Large intestine (tissue), 3 donors: ENCODE results near the gene CLASP1. TPM values are rescaled to one million over a fixed set of nuclear protein-coding genes. Genes with fewer than 3 reads are reported as not detected.

Experiments used
- DNase-seq, 2 donors: peaks; one replicate each; pipeline versions ENCODE4 v3.0.0 to v3.0.0-alpha.2; 2013
- H3K27ac ChIP-seq: one replicate; pipeline ENCODE4 v1.5.1; 2013; ENCODE audit warnings: low read length
- H3K27me3 ChIP-seq: 2 replicates; pipeline ENCODE4 v1.6.1; 2013; ENCODE audit warnings: low read length; ENCODE audit not compliant: control insufficient read depth, insufficient read depth
- H3K36me3 ChIP-seq: 2 replicates; pipeline ENCODE4 v1.6.1; 2013; ENCODE audit warnings: low read length; ENCODE audit not compliant: control insufficient read depth, insufficient read depth
- H3K4me1 ChIP-seq: one replicate; pipeline ENCODE4 v1.6.1; 2013; ENCODE audit warnings: low read length; ENCODE audit not compliant: control insufficient read depth, insufficient read depth
- H3K4me3 ChIP-seq: one replicate; pipeline ENCODE4 v1.5.1; 2013; ENCODE audit warnings: low read length
- H3K9me3 ChIP-seq: one replicate; pipeline ENCODE4 v1.6.1; 2013; ENCODE audit warnings: mild to moderate bottlenecking, low read depth, low read length, moderate library complexity; ENCODE audit not compliant: control insufficient read depth
- WGBS: methylation state at CpG from one replicate; pipeline ENCODE4 v1.1.5; 2013; ENCODE audit warnings: low lambda C conversion rate; ENCODE audit not compliant: insufficient coverage; 5-methylcytosine and 5-hydroxymethylcytosine counted together
- polyA plus RNA-seq: library from polyadenylated mRNA; unstranded; fragments of 120-200 nt; gene quantifications from one replicate; pipeline ENCODE4 v1.2.1, GENCODE V29; 2013

CLASP1 gene
- polyA plus RNA-seq, 1 donor = 31.8 TPM

DNA sequence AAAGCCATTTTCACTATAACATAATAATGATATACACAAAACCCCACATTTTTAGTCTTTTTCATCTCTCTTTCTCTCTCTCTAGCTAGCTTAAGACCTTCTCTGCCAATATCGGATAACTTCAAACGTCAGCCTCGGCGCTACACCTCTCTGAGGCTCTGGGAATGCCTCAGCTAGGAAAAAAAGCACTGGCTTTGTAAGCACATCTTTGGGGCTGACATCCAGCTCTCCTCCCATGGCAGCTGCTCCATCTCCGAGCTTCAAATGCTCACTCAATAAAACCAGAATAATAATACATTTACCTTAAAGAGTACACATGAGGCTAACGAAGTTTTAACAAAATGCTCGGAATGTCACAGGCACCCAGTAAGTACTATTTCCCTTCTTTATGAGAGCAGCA is 107.8 kb downstream of the CLASP1 start:
- no peak for DNase-seq
- no peak overlapping the region for H3K27ac ChIP-seq

DNA sequence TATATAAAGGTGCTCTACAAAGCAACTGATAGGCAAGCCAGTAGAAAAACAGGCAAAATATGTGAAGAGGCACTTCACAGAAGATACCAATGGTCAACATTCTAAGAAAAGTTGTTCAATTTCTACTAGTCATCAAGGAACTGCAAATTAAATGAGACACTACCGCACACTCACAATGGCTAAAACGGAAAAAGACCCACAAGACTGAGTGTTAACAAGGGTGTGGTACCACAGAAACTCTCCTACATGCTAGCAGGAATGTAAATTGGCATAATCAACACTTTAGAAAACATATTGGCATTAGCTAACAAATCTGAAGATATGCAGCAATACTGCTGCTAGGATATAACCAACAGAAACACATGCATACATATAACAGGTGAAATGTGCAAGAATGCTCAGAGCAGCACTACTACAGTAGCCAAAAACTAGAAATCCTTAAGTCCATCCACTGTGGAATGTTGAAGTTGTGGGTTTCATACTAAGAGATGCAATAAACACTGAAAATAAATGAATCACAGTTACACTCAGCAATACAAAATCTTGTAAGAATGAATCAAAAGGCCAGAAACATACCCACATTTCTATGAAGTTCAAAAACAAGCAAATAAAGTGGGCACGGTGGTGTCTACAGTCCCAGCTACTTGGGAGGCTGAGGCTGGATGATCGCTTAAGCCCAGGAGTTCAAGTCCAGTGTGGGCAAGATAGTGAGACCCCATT is 109.4 kb downstream of the CLASP1 start:
- Histone ChIP-seq H3K4me3 (no peak overlapping the region), H3K27ac (no peak overlapping the region)
- WGBS = 60% methylated on average over 2 of the region's 4 CpGs

More for the DNA sequence above, 107.8 kb downstream of the CLASP1 start:
- no peaks in the 10 kb centered on the region for H3K27me3 ChIP-seq
- no CpG with 5 or more reads among the region's 7 CpGs for WGBS
- H3K9me3 ChIP-seq = no peaks in the 10 kb centered on the region
- no peaks in the 10 kb centered on the region for H3K4me1 ChIP-seq
- H3K36me3 ChIP-seq = no peaks in the 10 kb centered on the region
- H3K4me3 ChIP-seq = no peak overlapping the region

DNA sequence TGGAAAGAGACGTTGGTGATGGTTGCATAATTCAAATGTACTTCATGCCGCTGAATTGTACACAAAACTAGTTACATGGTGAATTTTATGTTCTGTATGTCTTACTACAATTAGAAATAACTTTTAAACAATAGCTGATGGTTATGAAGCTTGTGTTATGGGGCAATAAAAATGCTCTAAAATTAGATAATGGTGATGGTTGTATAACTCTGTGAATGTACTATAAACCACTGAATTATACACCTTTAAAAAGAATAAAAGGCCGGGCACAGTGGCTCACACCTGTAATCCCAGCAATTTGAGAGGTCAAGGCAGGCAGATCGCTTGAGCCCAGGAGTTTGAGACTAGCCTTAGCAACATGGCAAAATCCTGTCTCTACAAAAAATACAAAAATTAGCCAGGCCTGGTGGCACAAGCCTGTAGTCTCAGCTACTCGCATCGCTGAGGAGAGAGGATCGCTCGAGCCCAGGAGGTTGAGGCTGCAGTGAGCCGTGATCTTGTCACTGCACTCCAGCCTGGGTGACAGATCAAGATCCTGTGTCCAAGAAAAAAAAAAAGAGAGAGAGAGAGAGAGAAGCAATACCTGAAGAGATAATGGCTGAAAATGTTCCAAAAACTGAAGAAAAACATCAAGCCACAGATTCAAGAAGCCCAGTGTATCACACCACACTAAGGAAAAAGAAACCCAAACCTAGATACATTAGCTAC is 112.3 kb downstream of the CLASP1 start:
- 75% methylated on average over 2 of the region's 9 CpGs for WGBS
- H3K27ac ChIP-seq = no peak overlapping the region
- no peak overlapping the region for H3K4me3 ChIP-seq
- H3K36me3 ChIP-seq = no peaks in the 10 kb centered on the region
- no peaks in the 10 kb centered on the region for H3K27me3 ChIP-seq
- no peaks in the 10 kb centered on the region for H3K9me3 ChIP-seq
- no peak for DNase-seq
- peaks cover 5% of the 10 kb centered on the region for H3K4me1 ChIP-seq

More for the DNA sequence above, 109.4 kb downstream of the CLASP1 start:
- no peak for DNase-seq
- H3K4me1 ChIP-seq = no peaks in the 10 kb centered on the region
- H3K9me3 ChIP-seq = no peaks in the 10 kb centered on the region
- no peaks in the 10 kb centered on the region for H3K27me3 ChIP-seq
- H3K36me3 ChIP-seq = no peaks in the 10 kb centered on the region

DNA sequence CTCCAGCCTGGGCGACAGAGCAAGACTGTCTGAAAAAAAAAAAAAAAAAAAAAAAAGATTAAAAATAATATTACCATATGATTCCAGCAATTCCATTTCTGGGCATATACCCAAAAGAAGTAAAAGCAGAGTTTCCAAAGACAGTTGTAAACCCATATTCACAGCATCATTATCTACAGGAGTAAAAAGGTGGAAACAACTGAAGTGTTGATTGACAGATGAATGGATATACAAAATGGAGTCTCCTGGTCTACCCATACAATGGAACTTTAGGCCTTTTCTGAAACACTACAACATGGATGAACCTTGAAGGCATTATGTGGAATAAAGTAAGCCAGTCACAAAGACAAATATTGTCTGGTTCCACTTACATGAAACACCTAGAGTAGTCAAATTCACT is 112.9 kb downstream of the CLASP1 start:
- WGBS = no CpG with 5 or more reads among the region's 1 CpG

DNA sequence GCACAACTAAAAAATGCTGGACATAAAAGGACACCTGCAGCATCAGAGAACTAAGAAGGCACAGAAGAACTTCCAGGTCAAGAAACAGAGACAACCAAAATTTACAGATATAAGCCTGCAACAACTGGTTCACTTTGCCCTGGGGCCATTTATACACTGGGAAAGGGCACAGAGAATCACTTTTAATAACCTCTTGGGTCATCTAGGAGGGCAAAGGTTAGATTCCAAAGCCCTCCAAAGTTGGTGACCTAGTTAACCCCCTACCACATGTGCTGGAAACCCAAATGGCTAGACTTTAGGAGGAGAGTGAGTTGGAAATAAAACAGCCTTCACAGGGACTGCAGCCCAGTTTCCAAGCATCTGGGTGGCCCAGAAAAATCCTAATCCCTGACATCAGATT is 115.3 kb downstream of the CLASP1 start:
- no peaks in the 10 kb centered on the region for H3K36me3 ChIP-seq
- H3K27me3 ChIP-seq = no peaks in the 10 kb centered on the region
- DNase-seq = no peak
- H3K4me1 ChIP-seq = peaks cover 5% of the 10 kb centered on the region
- H3K27ac ChIP-seq = no peak overlapping the region
- H3K9me3 ChIP-seq = no peaks in the 10 kb centered on the region
- no peak overlapping the region for H3K4me3 ChIP-seq

More for the DNA sequence above, 112.9 kb downstream of the CLASP1 start:
- H3K27ac ChIP-seq = no peak overlapping the region
- H3K9me3 ChIP-seq = no peaks in the 10 kb centered on the region
- H3K36me3 ChIP-seq = no peaks in the 10 kb centered on the region
- H3K4me1 ChIP-seq = peaks cover 5% of the 10 kb centered on the region
- no peak overlapping the region for H3K4me3 ChIP-seq
- H3K27me3 ChIP-seq = no peaks in the 10 kb centered on the region
- no peak for DNase-seq

DNA sequence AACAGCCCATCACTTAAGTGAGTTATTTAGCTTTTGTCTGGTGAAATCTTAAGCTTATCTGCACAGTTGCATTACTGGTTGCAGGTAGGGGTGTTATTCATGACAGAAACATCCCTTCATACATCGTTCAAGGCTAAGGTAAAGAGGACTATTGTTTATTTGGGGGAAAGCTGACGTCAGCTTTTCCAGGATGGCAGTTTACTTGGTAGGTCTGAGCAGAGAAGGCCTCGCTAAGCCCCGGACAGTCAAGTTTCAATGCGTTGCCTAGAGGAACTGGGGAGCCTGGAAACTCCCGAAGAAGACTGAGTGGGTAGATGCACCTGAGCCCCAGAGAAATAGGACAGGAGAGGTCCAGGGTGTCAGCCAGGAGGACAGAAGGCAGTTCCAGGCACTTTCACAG is 116.4 kb downstream of the CLASP1 start:
- no peak overlapping the region for H3K27ac ChIP-seq
- peaks cover 5% of the 10 kb centered on the region for H3K4me1 ChIP-seq
- no peaks in the 10 kb centered on the region for H3K27me3 ChIP-seq
- H3K4me3 ChIP-seq = no peak overlapping the region
- H3K9me3 ChIP-seq = no peaks in the 10 kb centered on the region
- no CpG with 5 or more reads among the region's 6 CpGs for WGBS
- DNase-seq = peak; percentile 24 to 57
- H3K36me3 ChIP-seq = no peaks in the 10 kb centered on the region

DNA sequence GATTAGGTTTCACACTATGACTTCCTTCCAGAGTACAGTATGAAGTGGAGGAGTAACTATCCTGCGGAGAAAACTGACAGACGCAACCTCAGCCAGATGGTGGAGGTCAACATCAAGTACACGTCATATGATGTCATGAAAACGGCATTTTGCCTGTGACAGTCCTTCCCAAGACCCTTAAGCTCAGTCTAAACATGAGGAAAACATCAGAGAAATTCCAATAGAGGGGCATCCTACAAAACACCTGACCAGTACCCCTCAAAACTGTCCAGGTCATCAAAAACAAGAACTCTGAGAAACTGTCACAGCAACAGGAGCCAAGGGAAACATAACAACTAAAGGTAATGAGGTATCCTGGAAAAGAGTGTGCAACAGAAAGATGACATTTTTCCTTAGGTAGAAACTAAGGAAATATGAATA is 116.9 kb downstream of the CLASP1 start:
- Histone ChIP-seq H3K9me3 (no peaks in the 10 kb centered on the region), H3K4me1 (peaks cover 5% of the 10 kb centered on the region), H3K4me3 (no peak overlapping the region), H3K27me3 (no peaks in the 10 kb centered on the region), H3K27ac (no peak overlapping the region), H3K36me3 (no peaks in the 10 kb centered on the region)
- no CpG with 5 or more reads among the region's 4 CpGs for WGBS
- peak; percentile 9 to 26 for DNase-seq

DNA sequence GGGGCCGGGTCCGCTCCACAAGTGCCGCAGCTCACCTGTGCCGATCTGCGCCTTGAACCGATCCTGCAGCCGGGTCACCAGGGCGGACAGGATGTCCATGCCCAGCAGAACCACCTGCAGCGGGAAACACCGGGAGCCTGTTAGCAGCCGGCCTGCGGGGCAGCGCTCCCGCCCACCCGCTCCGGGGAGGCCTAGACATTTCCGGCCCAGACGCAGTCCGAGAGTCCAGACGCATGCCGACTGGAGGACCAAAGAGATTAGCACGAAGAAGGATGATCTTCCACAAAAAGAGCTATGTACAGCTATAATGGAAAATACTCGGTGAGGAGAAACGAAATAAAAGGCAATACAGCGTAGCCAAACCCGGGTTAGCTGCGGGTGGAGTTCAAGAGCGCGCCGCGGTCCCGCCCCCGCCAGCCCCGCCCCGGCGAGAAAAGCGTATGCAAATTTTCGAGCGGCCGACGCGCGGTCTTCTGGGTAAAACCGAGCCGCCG is 119.0 kb downstream of the CLASP1 start:
- Histone ChIP-seq H3K9me3 (no peaks in the 10 kb centered on the region), H3K4me3 (peak overlapping the region; percentile 65), H3K36me3 (peaks cover 11% of the 10 kb centered on the region), H3K27me3 (no peaks in the 10 kb centered on the region), H3K4me1 (peaks cover 15% of the 10 kb centered on the region), H3K27ac (peak overlapping the region; percentile 94)
- DNase-seq = peak; percentile 72 to 90
- WGBS = no CpG with 5 or more reads among the region's 46 CpGs

DNA sequence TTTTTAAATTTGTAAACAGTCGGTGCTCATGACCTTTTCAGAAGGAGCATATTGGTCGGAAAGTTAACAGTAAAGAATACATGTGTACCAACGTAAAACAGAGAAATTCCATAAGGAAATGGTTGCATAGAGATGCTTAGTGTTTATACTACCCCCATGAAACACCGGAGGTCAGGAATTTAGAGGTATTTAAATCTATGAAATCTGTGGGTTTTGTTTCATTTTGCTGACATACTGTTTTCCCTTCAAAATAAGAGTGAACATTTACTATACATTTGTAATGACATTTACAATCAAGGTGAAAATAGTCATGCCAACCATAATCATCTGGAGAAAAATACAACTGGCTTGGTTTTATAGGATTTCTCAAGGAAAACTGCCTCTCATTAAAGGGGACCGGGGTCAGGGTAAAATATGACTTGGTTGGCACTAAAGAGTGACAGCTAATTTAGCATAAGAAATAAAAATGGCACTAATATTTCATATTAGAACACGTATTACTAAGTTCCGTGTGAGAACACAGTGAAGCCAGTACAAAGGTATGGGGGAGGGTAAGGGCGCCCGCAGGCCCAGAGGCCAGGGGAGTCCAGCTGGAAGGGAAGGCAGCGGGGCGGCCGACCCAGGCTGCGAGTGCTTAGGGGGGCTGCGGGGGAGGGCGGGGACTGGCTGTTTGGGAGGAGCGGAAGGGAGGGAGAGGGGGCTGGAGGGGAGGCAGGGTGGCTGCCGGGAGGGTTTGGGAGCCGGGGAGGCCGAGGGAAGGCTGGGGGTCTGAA is 119.6 kb downstream of the CLASP1 start:
- Histone ChIP-seq H3K4me1 (peaks cover 17% of the 10 kb centered on the region), H3K9me3 (no peaks in the 10 kb centered on the region), H3K36me3 (peaks cover 11% of the 10 kb centered on the region), H3K4me3 (peak overlapping the region; percentile 65), H3K27me3 (no peaks in the 10 kb centered on the region), H3K27ac (peak overlapping the region; percentile 94)
- DNase-seq = peak; percentile 18 to 52
- WGBS = 40% methylated on average over 3 of the region's 19 CpGs

DNA sequence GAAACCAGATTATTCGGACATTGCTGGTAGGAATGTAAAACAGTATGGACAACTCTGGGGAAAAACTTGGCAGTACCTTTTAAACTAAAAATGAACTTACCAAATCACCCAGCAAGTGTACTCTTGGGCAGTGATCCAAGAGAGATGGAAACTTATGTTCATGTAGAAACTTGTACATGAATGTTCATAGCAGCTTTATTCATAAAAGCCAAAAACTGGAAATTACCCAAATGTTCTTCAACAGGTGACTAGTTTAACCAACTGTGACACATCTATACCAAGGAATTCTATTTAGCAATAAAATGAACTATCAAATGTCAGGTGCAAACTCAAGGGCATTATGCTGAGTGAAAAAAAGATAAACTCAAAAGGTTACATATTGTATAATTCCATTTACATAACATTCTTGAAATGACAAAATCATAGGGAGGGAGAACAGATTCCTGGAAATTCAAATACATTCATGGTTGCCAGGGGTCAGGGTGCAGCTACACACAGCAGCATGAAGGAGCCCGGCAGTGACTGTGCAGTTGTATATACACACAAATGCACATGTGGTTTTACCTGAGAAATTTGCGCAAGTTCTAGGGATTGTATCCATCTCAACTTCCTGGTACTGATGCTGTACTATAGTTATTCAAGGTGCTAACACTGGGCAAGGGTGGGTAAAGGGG is 122.1 kb downstream of the CLASP1 start:
- no peak overlapping the region for H3K27ac ChIP-seq
- WGBS = 100% methylated on average over 1 of the region's 3 CpGs

More for the DNA sequence above, 122.1 kb downstream of the CLASP1 start:
- Histone ChIP-seq H3K36me3 (peaks cover 26% of the 10 kb centered on the region), H3K4me3 (no peak overlapping the region), H3K27me3 (no peaks in the 10 kb centered on the region), H3K4me1 (peaks cover 16% of the 10 kb centered on the region), H3K9me3 (no peaks in the 10 kb centered on the region)
- DNase-seq = no peak
